GM13977 (cell line): Measurements from ENCODE around the gene GNRHR.

Experiments
- DNase-seq: peaks from one replicate; pipeline ENCODE4 v3.0.0; 2012; ENCODE audit warnings: low spot score
- CTCF ChIP-seq: IDR thresholded peaks from 2 replicates; pipeline ENCODE4 v1.5.1; 2012; ENCODE audit warnings: mild to moderate bottlenecking, control low read depth; ENCODE audit not compliant: insufficient read depth; ENCODE audit errors: extremely low read depth, missing control alignments
- in situ Hi-C: fragments of 300-500 bp; cut with MboI; formaldehyde crosslinking; loops from one replicate; pipeline ENCODE4 v1.12.0; 2022; ENCODE audit warnings: low sequenced_read_pairs, low pct_unique_long_range_greater_than_20kb, mixed read lengths, inconsistent platforms; ENCODE audit not compliant: unreplicated experiment

The GNRHR gene

GRCh38 chr4:67754288-67754687 lies at the start of gene GNRHR:
TSS of gene GNRHR (minus strand) at chr4:67754388. CDS start at chr4:67754335, 53 bp downstream.
- in situ Hi-C loops = no loop called here
- TF ChIP-seq CTCF = no peak
- no peak for DNase-seq

- no peak for TF ChIP-seq CTCF
- in situ Hi-C loops = no loop called here
- no peak for DNase-seq
Measured at GRCh38 chr4:67796810-67797209, 42.6 kb upstream of the GNRHR start.

GRCh38 chr4:67790721-67791120 lies 36.5 kb upstream of the GNRHR start:
- in situ Hi-C loops = no loop called here
- DNase-seq = no peak
- no peak for TF ChIP-seq CTCF

GRCh38 chr4:67787311-67787710 lies 33.1 kb upstream of the GNRHR start:
- DNase-seq = no peak
- in situ Hi-C loops = no loop called here
- TF ChIP-seq CTCF = no peak

GRCh38 chr4:67785528-67785927 lies 31.3 kb upstream of the GNRHR start:
- TF ChIP-seq CTCF = no peak
- in situ Hi-C loops = no loop called here
- DNase-seq = no peak

- DNase-seq = no peak
Measured at GRCh38 chr4:67779631-67780030, 25.4 kb upstream of the GNRHR start.

More at GRCh38 chr4:67779631-67780030, 25.4 kb upstream of the GNRHR start:
- no peak for TF ChIP-seq CTCF
- in situ Hi-C loops = no loop called here
